Heart left ventricle (tissue), 16 donors: Measurements from ENCODE around the gene C10orf53. TPM values are rescaled to one million over a fixed set of nuclear protein-coding genes. Genes with fewer than 3 reads are reported as not detected.

Source experiments
- ATAC-seq, 4 donors: fragments of 200-7000 bp; cut with Tn5 transposase; one replicate each; pipeline ENCODE4 v1.9.1; 2020 to 2022; ENCODE audit warnings: moderate library complexity in 4 of 4, mild to moderate bottlenecking in 3 of 4, moderate number of reproducible peaks in 1 of 4
- DNase-seq, 5 donors: peaks; one replicate each; pipeline ENCODE4 v3.0.0-alpha.2; 2020
- H3K27ac ChIP-seq, 12 donors: fragments of 200-600 bp; sonication (generic) in 4 of 12; one replicate each; pipeline versions ENCODE4 v1.5.0 to v1.8.0; 2016 to 2022; ENCODE audit warnings: mild to moderate bottlenecking in 2 of 12
- H3K27me3 ChIP-seq, 9 donors: fragments of 200-600 bp; sonication (generic) in 2 of 9; one replicate each; pipeline versions ENCODE4 v1.5.1 to v1.8.0; 2016 to 2022; ENCODE audit warnings: mild to moderate bottlenecking in 3 of 9
- H3K36me3 ChIP-seq, 9 donors: fragments of 200-600 bp; sonication (generic) in 2 of 9; one replicate each; pipeline versions ENCODE4 v1.5.0 to v1.8.0; 2018 to 2022; ENCODE audit warnings: mild to moderate bottlenecking in 2 of 9
- H3K4me1 ChIP-seq, 12 donors: fragments of 200-600 bp; sonication (generic) in 4 of 12; one replicate each; pipeline versions ENCODE4 v1.5.0 to v1.8.0; 2016 to 2022; ENCODE audit warnings: mild to moderate bottlenecking in 3 of 12
- H3K4me3 ChIP-seq, 12 donors: fragments of 200-600 bp; sonication (generic) in 4 of 12; one replicate each; pipeline versions ENCODE4 v1.5.0 to v1.8.0; 2017 to 2022; ENCODE audit warnings: mild to moderate bottlenecking in 9 of 12, moderate library complexity in 4 of 12
- H3K9me3 ChIP-seq, 12 donors: fragments of 200-600 bp; sonication (generic) in 4 of 12; one replicate each; pipeline versions ENCODE4 v1.5.0 to v1.8.0; 2016 to 2022; ENCODE audit warnings: mild to moderate bottlenecking in 1 of 12
- POLR2A ChIP-seq, 2 donors: fragments of 450-650 bp; IDR thresholded peaks; one replicate each; pipeline ENCODE4 v1.6.1; 2017; ENCODE audit warnings: antibody characterized with exemption in 2 of 2, mild to moderate bottlenecking in 2 of 2, moderate library complexity in 2 of 2
- WGBS, 4 donors: extraction: QIAGEN DNeasy Blood & Tissue Kit in 2 of 4; methylation state at CpG; one replicate each; pipeline versions ENCODE4 v1.1.5 to v1.1.7; 2013 to 2018; 5-methylcytosine and 5-hydroxymethylcytosine counted together
- intact Hi-C, 10 donors: fragments of 100-400 bp; cut with DNase I; formaldehyde crosslinking; loops; one replicate each; pipeline versions ENCODE4 v1.11.1 to v1.14.2; 2022
- polyA plus RNA-seq, 2 donors: library from polyadenylated mRNA; stranded (reverse); fragments of 200-250 nt; gene quantifications; one replicate each; pipeline ENCODE4 v1.2.3, GENCODE V29; 2013
- total RNA-seq, 9 donors: library from RNA; depleted of rRNA in 2 of 9; stranded (reverse); fragments of >200 nt in 2 of 9; fragmentation: NEBNext Ultra II Directional in 3 of 9; extraction: Animal tissue kit (Norgen Biotek cat#: 25700) in 3 of 9; gene quantifications; one replicate each; pipeline versions ENCODE4 v1.1.0 to v1.2.4, GENCODE V29; 2016 to 2023
- TF ChIP-seq, protein P1 (sequence below), 12 donors: fragments of 200-600 bp; sonication (generic) in 4 of 12; IDR thresholded peaks; one replicate each; pipeline versions ENCODE4 v1.5.0 to v1.8.0; 2018 to 2022; ENCODE audit warnings: antibody characterized with exemption in 12 of 12, mild to moderate bottlenecking in 5 of 12
- donor health status: ischemic (EF 13 %, LVEDD 7.1; RV severe dilation, severe dysfunction).
- donor health status: healthy with polysubstance abuse.
- donor health status: DM: no; HTN: yes; CAD: no.
- donor health status: DM: no; HTN: no; CAD: no.
- donor health status: ischemic (EF 25% LVEDD 6.9; RV normal size, moderate dysfunction).
- donor health status: ischemic (EF 25% LVEDD 5.7; RV mildly dilated, moderate dysfunction).
- donor health status: healthy.
- donor health status: DM: yes; HTN: yes; CAD: no.
- donor health status: ischemic (EF 35%, LVEDD 5.7; RV mildly dilated, moderate dysfunction).
- donor health status: nonischemic (EF 11% LVEDD 7.7; RV severe dilation, severe dysfunction).
- donor health status: DM: yes; HTN: yes; CAD: no.
- donor health status: PGD.
- donor health status: ischemic (EF 29% LVEDD 5.4; RV normal size, mild dysfunction).
- donor health status: nonischemic (EF 23%, LVEDD 6.1; RV moderate dilation, normal function).

Gene C10orf53
- total and polyA plus RNA-seq, 11 donors, result not detected

DNA sequence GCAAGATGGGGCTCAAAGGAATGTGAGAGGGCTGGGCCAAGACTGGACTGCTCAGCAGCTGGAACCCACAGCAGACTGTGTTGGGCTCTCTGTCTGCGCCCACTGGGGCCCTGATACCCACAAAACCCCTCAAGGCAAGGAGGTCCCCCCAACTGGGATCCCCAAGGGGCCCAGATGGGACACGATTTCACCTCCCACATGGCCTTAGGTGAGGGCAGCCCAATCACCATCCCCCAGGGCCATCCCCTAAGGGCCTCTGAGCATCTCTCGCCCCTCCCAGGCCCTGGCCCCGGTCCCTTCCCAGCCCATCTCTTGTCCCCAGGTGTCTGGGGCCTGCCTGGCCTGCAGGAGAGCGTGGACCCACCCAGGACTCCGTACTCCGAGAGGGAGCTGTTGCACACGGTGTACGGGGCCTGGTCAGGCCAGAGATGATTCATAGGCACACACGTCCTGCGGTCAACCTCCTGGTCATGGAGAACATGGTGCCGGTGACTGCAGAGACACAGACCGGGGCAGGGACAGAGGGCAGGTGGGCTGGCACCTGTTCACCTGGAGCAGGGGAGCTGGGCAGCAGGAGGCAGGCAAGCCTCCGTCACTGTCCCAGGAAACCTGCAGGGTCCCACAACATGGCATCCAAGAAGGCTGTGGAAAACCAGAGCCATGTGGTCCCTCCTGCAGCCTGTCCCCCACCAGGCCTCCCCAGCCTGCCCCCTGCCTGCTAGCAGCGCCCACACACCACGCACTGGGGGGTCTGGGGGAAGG lies 61.1 kb downstream of the C10orf53 start:
- H3K27ac ChIP-seq, result no peak overlapping the region
- H3K4me3 ChIP-seq, result no peak overlapping the region
- H3K4me1 ChIP-seq, result no peaks in the 10 kb centered on the region
- TF ChIP-seq, protein P1, sequence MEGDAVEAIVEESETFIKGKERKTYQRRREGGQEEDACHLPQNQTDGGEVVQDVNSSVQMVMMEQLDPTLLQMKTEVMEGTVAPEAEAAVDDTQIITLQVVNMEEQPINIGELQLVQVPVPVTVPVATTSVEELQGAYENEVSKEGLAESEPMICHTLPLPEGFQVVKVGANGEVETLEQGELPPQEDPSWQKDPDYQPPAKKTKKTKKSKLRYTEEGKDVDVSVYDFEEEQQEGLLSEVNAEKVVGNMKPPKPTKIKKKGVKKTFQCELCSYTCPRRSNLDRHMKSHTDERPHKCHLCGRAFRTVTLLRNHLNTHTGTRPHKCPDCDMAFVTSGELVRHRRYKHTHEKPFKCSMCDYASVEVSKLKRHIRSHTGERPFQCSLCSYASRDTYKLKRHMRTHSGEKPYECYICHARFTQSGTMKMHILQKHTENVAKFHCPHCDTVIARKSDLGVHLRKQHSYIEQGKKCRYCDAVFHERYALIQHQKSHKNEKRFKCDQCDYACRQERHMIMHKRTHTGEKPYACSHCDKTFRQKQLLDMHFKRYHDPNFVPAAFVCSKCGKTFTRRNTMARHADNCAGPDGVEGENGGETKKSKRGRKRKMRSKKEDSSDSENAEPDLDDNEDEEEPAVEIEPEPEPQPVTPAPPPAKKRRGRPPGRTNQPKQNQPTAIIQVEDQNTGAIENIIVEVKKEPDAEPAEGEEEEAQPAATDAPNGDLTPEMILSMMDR (IDR thresholded peaks at IDR 0.05), result no peak
- no peak for TF ChIP-seq POLR2A (IDR thresholded peaks at IDR 0.05)
- WGBS, 4 donors, result 85 to 90% (median 90%) methylated on average over 11 to 16 of the region's 16 CpGs
- no peaks in the 10 kb centered on the region for H3K9me3 ChIP-seq
- intact Hi-C loops, result no loop called here
- H3K27me3 ChIP-seq, result no peaks in the 10 kb centered on the region
- no peak for ATAC-seq
- DNase-seq, result no peak
- H3K36me3 ChIP-seq, result no peaks in the 10 kb centered on the region

DNA sequence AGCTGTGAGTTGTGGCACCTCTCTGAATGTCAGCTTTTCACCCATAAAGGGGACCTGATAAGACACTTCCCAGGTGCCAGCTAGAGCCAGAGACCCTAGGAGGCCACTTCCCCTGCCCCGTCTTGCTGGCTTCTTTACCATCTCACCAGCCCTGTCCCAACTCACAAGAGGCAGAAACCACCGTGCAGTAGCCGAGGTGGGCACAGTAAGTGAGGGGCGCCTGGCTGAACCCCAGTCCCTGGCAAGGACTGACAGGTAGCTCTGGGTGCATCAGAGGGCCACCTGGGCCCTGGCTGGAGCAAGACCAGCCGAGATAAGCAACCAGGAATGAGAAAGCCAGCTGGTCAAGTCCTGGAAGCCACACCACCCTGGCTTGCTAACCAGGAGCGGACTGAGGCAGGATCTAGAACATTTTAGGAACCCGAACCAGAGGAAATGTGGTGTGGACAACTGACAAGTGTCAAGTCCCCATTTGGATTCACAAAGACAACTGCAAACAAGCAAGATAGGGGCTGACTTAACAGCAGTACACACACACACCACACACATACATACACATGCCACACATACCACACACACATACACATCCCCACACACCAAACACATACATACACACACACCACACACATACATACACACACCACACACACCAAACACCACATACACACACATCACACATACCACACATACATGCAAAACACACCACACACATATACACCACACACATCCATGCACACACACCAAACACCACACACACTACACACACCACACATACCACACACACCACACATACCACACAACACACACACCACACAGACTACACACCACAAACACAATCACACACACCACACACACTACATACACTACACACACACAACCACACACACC lies 61.9 kb downstream of the C10orf53 start:
- Histone ChIP-seq H3K4me3 (no peak overlapping the region), H3K4me1 (no peaks in the 10 kb centered on the region), H3K27me3 (no peaks in the 10 kb centered on the region), H3K36me3 (no peaks in the 10 kb centered on the region), H3K9me3 (no peaks in the 10 kb centered on the region), H3K27ac (no peak overlapping the region)
- DNase-seq (no peak), ATAC-seq (no peak)
- WGBS, 4 donors, result 62 to 80% (median 71%) methylated on average over 3 to 7 of the region's 7 CpGs
- intact Hi-C loops, result no loop called here
- TF ChIP-seq, protein P1 (IDR thresholded peaks at IDR 0.05), result no peak
- no peak for TF ChIP-seq POLR2A (IDR thresholded peaks at IDR 0.05)

DNA sequence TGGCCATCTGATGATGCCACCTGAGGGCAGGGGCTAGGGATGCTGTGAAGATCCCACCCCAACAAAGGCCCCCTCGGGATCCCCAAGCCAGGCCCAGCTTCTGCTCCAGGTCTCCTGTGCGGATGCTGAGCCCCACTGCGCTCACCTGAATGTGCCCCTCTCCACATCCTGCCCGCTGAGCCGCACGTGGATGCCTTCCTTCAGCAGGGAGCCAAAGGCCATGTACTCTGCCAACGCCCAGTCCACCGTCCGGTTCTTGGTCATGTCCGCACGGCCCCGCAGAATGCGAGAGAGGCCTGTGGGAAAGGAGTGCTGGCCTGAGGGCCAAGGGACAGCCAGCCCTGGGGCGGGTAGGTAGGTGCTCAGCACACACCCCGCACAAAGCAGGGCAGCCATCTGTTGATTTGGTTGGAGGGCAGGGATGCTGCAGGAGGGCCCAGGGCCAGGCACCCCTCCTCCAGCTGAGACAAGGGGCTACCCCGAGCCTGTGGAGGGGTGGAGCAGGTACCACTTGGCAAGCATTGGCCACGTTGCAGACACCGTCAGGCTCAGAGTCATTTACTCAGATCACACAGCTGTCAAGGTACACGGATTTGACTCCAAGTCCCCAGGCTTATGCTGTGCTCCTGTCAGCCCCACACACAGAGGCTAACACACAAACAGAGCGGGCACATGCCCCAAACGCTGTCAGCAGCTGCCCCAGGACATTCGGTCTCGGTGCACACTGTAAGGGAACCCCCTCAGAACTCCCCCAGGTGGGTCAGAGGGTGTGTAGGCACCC lies 63.4 kb downstream of the C10orf53 start:
- no peaks in the 10 kb centered on the region for H3K36me3 ChIP-seq
- ATAC-seq, result no peak
- no peaks in the 10 kb centered on the region for H3K27me3 ChIP-seq

More for the DNA sequence above, 63.4 kb downstream of the C10orf53 start:
- Histone ChIP-seq H3K9me3 (no peaks in the 10 kb centered on the region), H3K4me3 (no peak overlapping the region), H3K27ac (no peak overlapping the region), H3K4me1 (no peaks in the 10 kb centered on the region)
- intact Hi-C loops, result no loop called here
- no peak for DNase-seq
- WGBS, 4 donors, result 82 to 93% (median 87%) methylated on average over 18 to 23 of the region's 23 CpGs
- TF ChIP-seq, protein P1 (IDR thresholded peaks at IDR 0.05), result no peak
- TF ChIP-seq POLR2A (IDR thresholded peaks at IDR 0.05), result no peak
